ENCODE measurements around the gene PAMR1. TPM values are rescaled to one million over a fixed set of nuclear protein-coding genes. Genes with fewer than 3 reads are reported as not detected.

PAMR1 gene
- total and polyA plus RNA-seq, 10 of the 15 experiments (the other 5 are each of a cell fraction or from before 2014, with no cell fraction given) = 0.04 TPM; not detected in 9

DNA sequence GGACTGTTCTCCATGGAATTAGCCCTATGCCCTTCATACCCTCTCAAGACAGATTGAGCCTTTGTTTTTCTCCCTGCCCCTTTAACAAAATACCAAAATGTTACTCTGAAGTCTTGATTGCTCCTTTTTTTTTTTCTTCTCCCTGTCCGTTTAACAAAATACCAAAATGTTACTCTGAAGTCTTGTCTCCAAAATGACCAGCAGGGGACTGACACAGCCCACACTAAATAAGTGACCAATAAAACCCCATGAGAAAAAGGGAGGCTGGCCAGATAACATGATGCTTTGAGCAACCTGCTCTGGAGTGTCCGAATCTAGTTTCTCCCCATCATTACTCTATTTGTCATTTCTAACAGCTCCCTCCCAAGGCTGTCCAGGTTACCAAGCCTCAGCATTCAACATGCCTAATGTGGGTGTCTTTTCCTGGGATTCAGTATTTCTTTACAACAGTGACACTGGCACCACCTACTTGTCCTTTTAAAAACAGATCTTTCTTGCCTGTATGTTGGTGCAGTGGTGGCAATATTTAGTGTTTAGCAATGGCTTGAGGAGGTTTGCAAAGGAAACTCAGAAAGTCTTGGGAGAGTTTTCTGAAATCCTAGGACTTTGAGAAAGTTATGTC is 63.4 kb downstream of the PAMR1 start:
- no TSS peak for BruUV-seq (replicated peaks)
- DNase-seq (ENCODE audit: low read depth, low spot score) (no peak), FAIRE-seq (no peak), ATAC-seq (no peak)
- in situ Hi-C loops (cut with MboI) = no loop called here
- Histone ChIP-seq H3K79me2 (ENCODE audit: control insufficient read depth, insufficient read depth, low read length) (no peaks in the 10 kb centered on the region), H3K9ac (ENCODE audit: control insufficient read depth, insufficient read depth, low read length) (no peak overlapping the region), H3K27ac (ENCODE audit: control insufficient read depth, insufficient read depth) (no peak overlapping the region), H3K4me3 (no peak overlapping the region), H3K4me1 (ENCODE audit: control insufficient read depth, insufficient read depth, low read length) (no peaks in the 10 kb centered on the region), H3K36me3 (ENCODE audit: control insufficient read depth in 2 of 2, insufficient read depth in 2 of 2, low read length in 1 of 2) (no peaks in the 10 kb centered on the region), H3K27me3 (replicated peaks in 1 of 2; ENCODE audit: control insufficient read depth in 2 of 2, insufficient read depth in 2 of 2, low read length in 1 of 2) (no peaks in the 10 kb centered on the region; a peak in 3 of 4 replicates), H4K20me1 (ENCODE audit: control insufficient read depth, insufficient read depth) (no peaks in the 10 kb centered on the region), H3K4me2 (ENCODE audit: control insufficient read depth, insufficient read depth) (no peak overlapping the region), H2AFZ (ENCODE audit: control insufficient read depth, low read depth, low read length) (no peak overlapping the region), H3K9me3 (replicated peaks; ENCODE audit: control insufficient read depth, insufficient read depth, low read length) (no peaks in the 10 kb centered on the region)
- CTCF ChIA-PET = interaction anchor here (0.7 to 1.2 kb wide), 2 partner anchors 23 to 110 kb away, joined by 3 to 4 read pairs; no protein-coding TSS in a partner anchor
- SMC1A ChIA-PET (ENCODE audit: uncharacterized antibody, unreplicated experiment) = interaction anchor here (0.6 kb wide), 1 partner anchor 537 kb away, joined by 4 read pairs; no protein-coding TSS in a partner anchor
- TF ChIP-seq HCFC1 (IDR thresholded peaks at IDR 0.05; ENCODE audit: low read length) (no peak), NBN (IDR thresholded peaks at IDR 0.05) (no peak), EZH2 (IDR thresholded peaks at IDR 0.05; ENCODE audit: borderline replicate concordance, control insufficient read depth, low read depth, low read length) (no peak), BCL11A (IDR thresholded peaks at IDR 0.05; ENCODE audit: low read depth, low read length) (no peak), SP1 (IDR thresholded peaks at IDR 0.05; ENCODE audit: low read depth, low read length) (no peak)
- TF ChIP-seq, protein P1, sequence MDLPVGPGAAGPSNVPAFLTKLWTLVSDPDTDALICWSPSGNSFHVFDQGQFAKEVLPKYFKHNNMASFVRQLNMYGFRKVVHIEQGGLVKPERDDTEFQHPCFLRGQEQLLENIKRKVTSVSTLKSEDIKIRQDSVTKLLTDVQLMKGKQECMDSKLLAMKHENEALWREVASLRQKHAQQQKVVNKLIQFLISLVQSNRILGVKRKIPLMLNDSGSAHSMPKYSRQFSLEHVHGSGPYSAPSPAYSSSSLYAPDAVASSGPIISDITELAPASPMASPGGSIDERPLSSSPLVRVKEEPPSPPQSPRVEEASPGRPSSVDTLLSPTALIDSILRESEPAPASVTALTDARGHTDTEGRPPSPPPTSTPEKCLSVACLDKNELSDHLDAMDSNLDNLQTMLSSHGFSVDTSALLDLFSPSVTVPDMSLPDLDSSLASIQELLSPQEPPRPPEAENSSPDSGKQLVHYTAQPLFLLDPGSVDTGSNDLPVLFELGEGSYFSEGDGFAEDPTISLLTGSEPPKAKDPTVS (IDR thresholded peaks at IDR 0.05; ENCODE audit: low read depth, low read length) = no peak
- WGBS (ENCODE audit: insufficient coverage, insufficient replicate concordance, low lambda C conversion rate, missing lambda C conversion rate) = 10% methylated on average over 1 of the region's 2 CpGs
- RAD21 ChIA-PET (ENCODE audit: unreplicated experiment) = no interaction called here
- POLR2A ChIA-PET = no interaction called here
- intact Hi-C loops (cut with micrococcal nuclease; ENCODE audit: unreplicated experiment) = no loop called here

DNA sequence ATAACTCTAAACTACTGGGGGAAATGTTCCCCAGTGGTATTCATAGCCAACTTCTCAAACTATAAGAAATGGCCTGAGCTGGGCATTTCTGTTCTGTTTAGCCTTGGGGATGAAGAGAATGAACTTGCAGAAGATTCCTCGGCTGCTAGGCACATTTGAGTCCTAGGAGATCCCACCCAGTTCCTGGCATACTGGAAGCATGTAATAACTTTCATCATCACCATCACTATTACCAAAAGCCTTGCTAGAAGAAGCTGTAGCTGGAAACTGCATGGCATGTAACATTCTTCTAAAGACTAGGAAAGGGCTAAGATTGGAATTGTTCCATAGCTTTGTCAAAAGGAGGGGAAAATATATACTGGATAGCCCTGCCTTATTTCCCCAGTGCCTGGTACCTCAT is 65.9 kb downstream of the PAMR1 start:
- no peak for ATAC-seq
- RAD21 ChIA-PET (ENCODE audit: unreplicated experiment) = no interaction called here
- no peaks in the 10 kb centered on the region for H3K36me3 ChIP-seq (ENCODE audit: control insufficient read depth in 2 of 2, insufficient read depth in 2 of 2, low read length in 1 of 2)
- H3K79me2 ChIP-seq (ENCODE audit: control insufficient read depth, insufficient read depth, low read length) = no peaks in the 10 kb centered on the region
- no peak overlapping the region for H2AFZ ChIP-seq (ENCODE audit: control insufficient read depth, low read depth, low read length)
- no peak overlapping the region for H3K4me3 ChIP-seq
- H3K4me1 ChIP-seq (ENCODE audit: control insufficient read depth, insufficient read depth, low read length) = no peaks in the 10 kb centered on the region
- WGBS (ENCODE audit: insufficient coverage, insufficient replicate concordance, low lambda C conversion rate, missing lambda C conversion rate) = 0% methylated on average over 1 of the region's 1 CpG
- BruUV-seq (replicated peaks) = no TSS peak
- H3K9me3 ChIP-seq (replicated peaks; ENCODE audit: control insufficient read depth, insufficient read depth, low read length) = no peaks in the 10 kb centered on the region
- no peak overlapping the region for H3K4me2 ChIP-seq (ENCODE audit: control insufficient read depth, insufficient read depth)
- FAIRE-seq = no peak
- no peak overlapping the region for H3K9ac ChIP-seq (ENCODE audit: control insufficient read depth, insufficient read depth, low read length)
- H3K27ac ChIP-seq (ENCODE audit: control insufficient read depth, insufficient read depth) = no peak overlapping the region
- SMC1A ChIA-PET (ENCODE audit: uncharacterized antibody, unreplicated experiment) = no interaction called here
- H3K27me3 ChIP-seq (replicated peaks in 1 of 2; ENCODE audit: control insufficient read depth in 2 of 2, insufficient read depth in 2 of 2, low read length in 1 of 2) = no peaks in the 10 kb centered on the region; a peak in 2 of 4 replicates
- intact Hi-C loops (cut with micrococcal nuclease; ENCODE audit: unreplicated experiment) = no loop called here
- in situ Hi-C loops (cut with MboI) = no loop called here
- H4K20me1 ChIP-seq (ENCODE audit: control insufficient read depth, insufficient read depth) = no peaks in the 10 kb centered on the region
- no peak for DNase-seq (ENCODE audit: low read depth, low spot score)
- POLR2A ChIA-PET = no interaction called here
- CTCF ChIA-PET = interaction anchor here (1.4 to 1.9 kb wide), 2 partner anchors 15 to 25 kb away, joined by 4 to 6 read pairs; no protein-coding TSS in a partner anchor
- TF ChIP-seq, protein P2, sequence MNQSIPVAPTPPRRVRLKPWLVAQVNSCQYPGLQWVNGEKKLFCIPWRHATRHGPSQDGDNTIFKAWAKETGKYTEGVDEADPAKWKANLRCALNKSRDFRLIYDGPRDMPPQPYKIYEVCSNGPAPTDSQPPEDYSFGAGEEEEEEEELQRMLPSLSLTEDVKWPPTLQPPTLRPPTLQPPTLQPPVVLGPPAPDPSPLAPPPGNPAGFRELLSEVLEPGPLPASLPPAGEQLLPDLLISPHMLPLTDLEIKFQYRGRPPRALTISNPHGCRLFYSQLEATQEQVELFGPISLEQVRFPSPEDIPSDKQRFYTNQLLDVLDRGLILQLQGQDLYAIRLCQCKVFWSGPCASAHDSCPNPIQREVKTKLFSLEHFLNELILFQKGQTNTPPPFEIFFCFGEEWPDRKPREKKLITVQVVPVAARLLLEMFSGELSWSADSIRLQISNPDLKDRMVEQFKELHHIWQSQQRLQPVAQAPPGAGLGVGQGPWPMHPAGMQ (IDR thresholded peaks at IDR 0.05; ENCODE audit: borderline replicate concordance) = no peak
- TF ChIP-seq SMAD1 (IDR thresholded peaks at IDR 0.05; ENCODE audit: low read depth, partially characterized antibody) = no peak
- TF ChIP-seq KDM1A (IDR thresholded peaks at IDR 0.05; ENCODE audit: borderline replicate concordance) = no peak
- TF ChIP-seq CEBPB (IDR thresholded peaks at IDR 0.05; ENCODE audit: borderline replicate concordance in 1 of 2, low read depth in 2 of 2, low read length in 2 of 2) = no peak
- TF ChIP-seq WRNIP1 (IDR thresholded peaks at IDR 0.05; ENCODE audit: borderline replicate concordance, low read depth, low read length) = no peak
- TF ChIP-seq ZNF622 (IDR thresholded peaks at IDR 0.05) = no peak
- no peak for TF ChIP-seq MTA2 (IDR thresholded peaks at IDR 0.05; ENCODE audit: low read depth)
- TF ChIP-seq FOXM1 (IDR thresholded peaks at IDR 0.05; ENCODE audit: low read depth, low read length) = no peak
- TF ChIP-seq MXI1 (IDR thresholded peaks at IDR 0.05; ENCODE audit: low read depth, low read length) = no peak
- TF ChIP-seq CREB1 (IDR thresholded peaks at IDR 0.05; ENCODE audit: low read depth) = no peak
- no peak for TF ChIP-seq ZSCAN29 (IDR thresholded peaks at IDR 0.05)
